OCI-LY3 (cell line): ENCODE results near the gene RGS6.

Experiments
- EZH2phosphoT487 ChIP-seq: fragments of 200-600 bp; shearing (Covaris generic); IDR thresholded peaks from 2 replicates; pipeline ENCODE4 v1.6.1; 2018; ENCODE audit warnings: antibody characterized with exemption, mixed run types, low read depth
- TF ChIP-seq, protein P1 (sequence below): fragments of 200-600, 300-600 bp; sonication (generic); IDR thresholded peaks from 2 replicates; pipeline ENCODE4 v1.5.1; 2014; ENCODE audit warnings: antibody characterized with exemption, low read length, low read depth

DNA sequence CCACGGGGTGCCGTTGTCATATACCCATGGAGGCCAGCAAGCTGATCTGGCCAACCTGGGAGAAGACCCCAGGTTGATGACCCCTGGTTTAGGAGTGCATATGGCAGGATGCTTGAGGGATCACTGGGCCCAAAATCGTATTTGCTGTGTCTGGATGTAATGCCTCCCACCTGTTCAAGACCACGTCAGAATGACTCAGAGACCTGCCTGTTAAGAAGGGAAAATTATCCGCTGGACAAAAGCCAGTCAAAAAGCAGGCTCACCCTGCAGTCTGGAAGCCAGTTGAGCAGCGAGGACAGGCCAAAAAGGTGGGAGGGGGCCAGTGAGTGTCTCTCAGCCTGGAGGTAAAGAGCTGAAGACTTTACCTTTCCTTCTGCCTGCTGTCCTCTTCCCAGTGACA is 512.5 kb downstream of the RGS6 start:
- TF ChIP-seq, protein P1, sequence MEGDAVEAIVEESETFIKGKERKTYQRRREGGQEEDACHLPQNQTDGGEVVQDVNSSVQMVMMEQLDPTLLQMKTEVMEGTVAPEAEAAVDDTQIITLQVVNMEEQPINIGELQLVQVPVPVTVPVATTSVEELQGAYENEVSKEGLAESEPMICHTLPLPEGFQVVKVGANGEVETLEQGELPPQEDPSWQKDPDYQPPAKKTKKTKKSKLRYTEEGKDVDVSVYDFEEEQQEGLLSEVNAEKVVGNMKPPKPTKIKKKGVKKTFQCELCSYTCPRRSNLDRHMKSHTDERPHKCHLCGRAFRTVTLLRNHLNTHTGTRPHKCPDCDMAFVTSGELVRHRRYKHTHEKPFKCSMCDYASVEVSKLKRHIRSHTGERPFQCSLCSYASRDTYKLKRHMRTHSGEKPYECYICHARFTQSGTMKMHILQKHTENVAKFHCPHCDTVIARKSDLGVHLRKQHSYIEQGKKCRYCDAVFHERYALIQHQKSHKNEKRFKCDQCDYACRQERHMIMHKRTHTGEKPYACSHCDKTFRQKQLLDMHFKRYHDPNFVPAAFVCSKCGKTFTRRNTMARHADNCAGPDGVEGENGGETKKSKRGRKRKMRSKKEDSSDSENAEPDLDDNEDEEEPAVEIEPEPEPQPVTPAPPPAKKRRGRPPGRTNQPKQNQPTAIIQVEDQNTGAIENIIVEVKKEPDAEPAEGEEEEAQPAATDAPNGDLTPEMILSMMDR, result no peak
- no peak for TF ChIP-seq EZH2phosphoT487
